Measurements from ENCODE around the gene ZDHHC8. TPM values are rescaled to one million over a fixed set of nuclear protein-coding genes. Genes with fewer than 3 reads are reported as not detected.

Gene ZDHHC8
- total RNA-seq, 1 experiment from 2014 or later = 89.3 TPM

- no peaks in the 10 kb centered on the region for H3K36me3 ChIP-seq (ENCODE audit: control insufficient read depth in 1 of 2, insufficient read depth in 2 of 2, low read length in 2 of 2)
- no peak overlapping the region for H3K4me3 ChIP-seq (replicated peaks in 1 of 2; ENCODE audit: low read depth in 1 of 2, low read length in 2 of 2)
- H3K4me1 ChIP-seq (ENCODE audit: control insufficient read depth in 1 of 2, insufficient read depth in 2 of 2, low read length in 2 of 2) = no peaks in the 10 kb centered on the region; a peak in 1 of 4 replicates
- POLR2A ChIA-PET = no interaction called here
- H3K9me2 ChIP-seq (ENCODE audit: insufficient read depth) = no peaks in the 10 kb centered on the region
- no peaks in the 10 kb centered on the region for H3K27me3 ChIP-seq (ENCODE audit: insufficient read depth, low read length)
- H3K9me3 ChIP-seq (ENCODE audit: control insufficient read depth in 1 of 2, insufficient read depth in 1 of 2, low read depth in 1 of 2, low read length in 2 of 2) = no peaks in the 10 kb centered on the region
- H2AFZ ChIP-seq (ENCODE audit: low read depth, low read length, poor library complexity, severe bottlenecking) = no peak overlapping the region
- no TSS peak for BruUV-seq (replicated peaks)
- H3K9ac ChIP-seq (ENCODE audit: low read length) = no peak overlapping the region
- no peaks in the 10 kb centered on the region for H3K79me2 ChIP-seq (ENCODE audit: insufficient read depth, low read length)
- RAD21 ChIA-PET (ENCODE audit: low non-redundant PET in 1 of 2, low total read pairs in 2 of 2, uncharacterized antibody in 2 of 2, unreplicated experiment in 2 of 2) = no interaction called here
- CTCF ChIA-PET = no interaction called here
- H4K20me1 ChIP-seq (ENCODE audit: insufficient read depth) = no peaks in the 10 kb centered on the region
- no peak overlapping the region for H3K27ac ChIP-seq (ENCODE audit: low read depth, low read length)
- no peak for TF ChIP-seq POLR2A (IDR thresholded peaks at IDR 0.05; ENCODE audit: borderline replicate concordance, extremely low read depth, insufficient read depth, insufficient read length)
- no peak for TF ChIP-seq TCF7L2 (IDR thresholded peaks at IDR 0.05; ENCODE audit: borderline replicate concordance, extremely low read depth, insufficient read depth, insufficient read length)
- no peak for TF ChIP-seq EGR1 (IDR thresholded peaks at IDR 0.05; ENCODE audit: low read depth)
- no peak for TF ChIP-seq CTCF (IDR thresholded peaks at IDR 0.05 in 2 of 3, conservative IDR thresholded peaks at IDR 0.05 in 1 of 3; ENCODE audit: borderline replicate concordance in 1 of 3, insufficient read depth in 1 of 3, low read depth in 2 of 3, low read length in 2 of 3)
- no peak for TF ChIP-seq EZH2 (IDR thresholded peaks at IDR 0.05)
- no peak for TF ChIP-seq MAX (IDR thresholded peaks at IDR 0.05)
- TF ChIP-seq SIN3A (IDR thresholded peaks at IDR 0.05; ENCODE audit: low read depth) = no peak
- TF ChIP-seq EZH2phosphoT487 (IDR thresholded peaks at IDR 0.05; ENCODE audit: borderline replicate concordance) = no peak
- no peak for TF ChIP-seq ATF3 (IDR thresholded peaks at IDR 0.05)
- TF ChIP-seq YY1 (IDR thresholded peaks at IDR 0.05; ENCODE audit: extremely low read depth, insufficient replicate concordance, low read depth, low read length) = no peak
- TF ChIP-seq RAD21 (IDR thresholded peaks at IDR 0.05; ENCODE audit: low read depth) = no peak
- TF ChIP-seq SRF (IDR thresholded peaks at IDR 0.05; ENCODE audit: low read depth) = no peak
- TF ChIP-seq ZBTB33 (IDR thresholded peaks at IDR 0.05; ENCODE audit: extremely low read depth, insufficient replicate concordance, low read length) = no peak
- TF ChIP-seq JUND (IDR thresholded peaks at IDR 0.05) = no peak
- no peak for DNase-seq (ENCODE audit: low read depth, low spot score)
- intact Hi-C loops (cut with micrococcal nuclease) = no loop called here
- H3K4me2 ChIP-seq (ENCODE audit: low read length) = no peak overlapping the region
- no peak for ATAC-seq
These were observed 50.3 kb downstream of the ZDHHC8 start for GRCh38 chr22:20181884-20182236.

Measured in HCT116 (cell line).